Endothelial cell of umbilical vein (primary cell): Measurements from ENCODE around the gene C14orf180. TPM values are rescaled to one million over a fixed set of nuclear protein-coding genes. Genes with fewer than 3 reads are reported as not detected.

Source experiments
- BruUV-seq: library from RNA; stranded (reverse); fragments of 400-500 nt; replicated peaks from 2 replicates; lab custom pipeline; 2021; lab: Mats Ljungman, UMichigan
- CTCF ChIA-PET: fragments of 300-600, 350-600 bp; sonication (Branson Sonifier 250); formaldehyde crosslinking; loops from one replicate; lab custom pipeline; 2021; ENCODE audit warnings: antibody characterized with exemption, inconsistent platforms; lab: Charles Lee
- POLR2A ChIA-PET: fragments of 300-600, 350-600 bp; sonication (Branson Sonifier 250); formaldehyde crosslinking; loops from one replicate; lab custom pipeline; 2021; ENCODE audit warnings: antibody characterized with exemption, inconsistent platforms; lab: Charles Lee
- DNase-seq: peaks from one replicate; pipeline ENCODE4 v3.0.0-alpha.2; 2011; ENCODE audit warnings: low read depth, low spot score
- FAIRE-seq: peaks from 2 replicates; lab custom pipeline; 2011; peaks lifted over from hg19 to GRCh38; lab: Jason Lieb, UNC
- H2AFZ ChIP-seq: 2 replicates; pipeline ENCODE4 v1.6.0; 2012; ENCODE audit warnings: low read depth, low read length, control low read depth, inconsistent platforms
- H3K27ac ChIP-seq: 2 replicates; pipeline ENCODE4 v1.5.1; 2011; ENCODE audit warnings: low read depth, mild to moderate bottlenecking, control low read depth, low read length, moderate library complexity; ENCODE audit not compliant: insufficient read depth
- H3K27me3 ChIP-seq, 2 experiments: 2 replicates each; pipeline versions ENCODE4 v1.6.0 to v1.6.1; 2011; ENCODE audit warnings: low read length in 2 of 2, mixed read lengths in 1 of 2; ENCODE audit not compliant: control insufficient read depth in 2 of 2, insufficient read depth in 2 of 2
- H3K36me3 ChIP-seq, 2 experiments: 2 replicates in 1 of 2; 3 replicates in 1 of 2; pipeline ENCODE4 v1.5.1; 2011; ENCODE audit warnings: low read length in 2 of 2, mild to moderate bottlenecking in 1 of 2, moderate library complexity in 1 of 2; ENCODE audit not compliant: control insufficient read depth in 2 of 2, insufficient read depth in 2 of 2; ENCODE audit errors: extremely low read depth in 1 of 2
- H3K4me1 ChIP-seq: 3 replicates; pipeline ENCODE4 v1.5.1; 2011; ENCODE audit warnings: mild to moderate bottlenecking, low read length; ENCODE audit not compliant: control insufficient read depth, insufficient read depth; ENCODE audit errors: extremely low read depth
- H3K4me2 ChIP-seq: 2 replicates; pipeline ENCODE4 v1.6.1; 2011; ENCODE audit warnings: low read length, control low read depth, mixed read lengths; ENCODE audit not compliant: insufficient read depth
- H3K4me3 ChIP-seq, 3 experiments: fragments of 200-600 bp in 1 of 3; sonication (generic), shearing (Covaris generic) in 1 of 3; replicated peaks in 1 of 3; 2 replicates each; pipeline ENCODE4 v1.5.1; 2011 to 2016; ENCODE audit warnings: control low read depth in 3 of 3, low read length in 3 of 3, mild to moderate bottlenecking in 2 of 3, inconsistent platforms in 1 of 3, low read depth in 1 of 3, moderate library complexity in 1 of 3; ENCODE audit not compliant: insufficient read depth in 1 of 3
- H3K79me2 ChIP-seq: 2 replicates; pipeline ENCODE4 v1.6.0; 2012; ENCODE audit warnings: low read length, inconsistent platforms; ENCODE audit not compliant: control insufficient read depth, insufficient read depth
- H3K9ac ChIP-seq: replicated peaks from 2 replicates; pipeline ENCODE3; 2011; ENCODE audit warnings: low read length, control low read depth; ENCODE audit not compliant: insufficient read depth; ENCODE audit errors: extremely low read depth
- H3K9me1 ChIP-seq: replicated peaks from 3 replicates; pipeline ENCODE4 v1.6.0; 2011; ENCODE audit warnings: mild to moderate bottlenecking, low read length; ENCODE audit not compliant: control insufficient read depth, insufficient read depth; ENCODE audit errors: extremely low read depth
- H3K9me3 ChIP-seq: replicated peaks from 2 replicates; pipeline ENCODE4 v1.5.1; 2012; ENCODE audit warnings: low read length, inconsistent platforms; ENCODE audit not compliant: control insufficient read depth, insufficient read depth
- H4K20me1 ChIP-seq: replicated peaks from 2 replicates; pipeline ENCODE3; 2011; ENCODE audit warnings: mild to moderate bottlenecking, low read length; ENCODE audit not compliant: control insufficient read depth, insufficient read depth; ENCODE audit errors: extremely low read depth
- CTCF ChIP-seq, 2 donors: IDR thresholded peaks; 1 replicate in 1 of 2; 2 replicates in 1 of 2; pipeline ENCODE4 v1.5.1; 2011; ENCODE audit warnings: low read length in 2 of 2, mild to moderate bottlenecking in 2 of 2, moderate library complexity in 2 of 2, control low read depth in 1 of 2, inconsistent platforms in 1 of 2, low read depth in 1 of 2; ENCODE audit not compliant: insufficient read depth in 1 of 2; ENCODE audit errors: extremely low read depth in 1 of 2
- EZH2 ChIP-seq: IDR thresholded peaks from 2 replicates; pipeline ENCODE4 v1.6.1; 2012; ENCODE audit warnings: borderline replicate concordance, low read depth, mild to moderate bottlenecking, moderate library complexity, low read length, inconsistent platforms; ENCODE audit not compliant: severe bottlenecking
- FOS ChIP-seq: IDR thresholded peaks from 2 replicates; pipeline ENCODE4 v1.6.1; 2011; ENCODE audit warnings: mild to moderate bottlenecking, low read length, moderate library complexity, borderline replicate concordance; ENCODE audit not compliant: insufficient read depth
- GATA2 ChIP-seq: IDR thresholded peaks from 2 replicates; pipeline ENCODE4 v1.7.0; 2011; ENCODE audit warnings: low read depth, mild to moderate bottlenecking, moderate library complexity, mixed read lengths, low read length; ENCODE audit not compliant: insufficient read length, insufficient read depth
- JUN ChIP-seq: IDR thresholded peaks from 2 replicates; pipeline ENCODE4 v1.6.1; 2011; ENCODE audit warnings: borderline replicate concordance, low read depth; ENCODE audit not compliant: insufficient read length, insufficient read depth
- MYC ChIP-seq: IDR thresholded peaks from one replicate; pipeline ENCODE4 v1.6.1; 2011; ENCODE audit warnings: mild to moderate bottlenecking, low read depth, low read length
- POLR2A ChIP-seq: IDR thresholded peaks from 2 replicates; pipeline ENCODE4 v1.6.1; 2012; ENCODE audit warnings: low read depth, mild to moderate bottlenecking, control low read depth, low read length
- POLR2AphosphoS5 ChIP-seq: IDR thresholded peaks from 2 replicates; pipeline ENCODE4 v1.6.1; 2012; ENCODE audit warnings: low read depth, mild to moderate bottlenecking, control low read depth, low read length, moderate library complexity; ENCODE audit not compliant: insufficient read depth
- dilution Hi-C: fragments of 300-500 bp; cut with MboI; formaldehyde crosslinking; loops from one replicate; pipeline ENCODE4 v1.15.0; 2019; ENCODE audit warnings: low sequenced_read_pairs; ENCODE audit not compliant: extremely low pct_ligation_motif_present
- intact Hi-C: fragments of 100-400 bp; cut with micrococcal nuclease; formaldehyde crosslinking; loops from one replicate; pipeline ENCODE4 v1.10.0; 2022
- polyA plus RNA-seq, 4 experiments: library from polyadenylated mRNA; depleted of rRNA in 3 of 4; stranded (reverse) in 3 of 4; unstranded in 1 of 4; fragments of >200 nt; gene quantifications; 2 replicates each; pipeline versions ENCODE4 v1.2.1 to v1.2.3, GENCODE V29; 2011 to 2012; ENCODE audit warnings: missing spikeins in 1 of 4
- total RNA-seq: library from RNA; stranded (reverse); gene quantifications from 2 replicates; pipeline ENCODE4 v1.2.3, GENCODE V29; 2021
- TF ChIP-seq, protein P1 (sequence below): IDR thresholded peaks from 2 replicates; pipeline ENCODE4 v1.6.1; 2011; ENCODE audit not compliant: insufficient read depth, insufficient read length

The C14orf180 gene
- total and polyA plus RNA-seq, 2 donors (not counting 3 experiments of a cell fraction or from before 2014, with no cell fraction given), result not detected

GRCh38 chr14:104536942-104537612, 42.5 kb upstream of the C14orf180 start:
- no peak overlapping the region for H3K4me2 ChIP-seq
- TF ChIP-seq GATA2, result no peak
- no peak for TF ChIP-seq JUN
- H3K27me3 ChIP-seq, result peaks cover under 1 to 4% of the 10 kb centered on the region in 2 experiments
- DNase-seq, result no peak
- no peaks in the 10 kb centered on the region for H3K79me2 ChIP-seq
- no peaks in the 10 kb centered on the region for H3K9me3 ChIP-seq
- H3K9me1 ChIP-seq, result no peaks in the 10 kb centered on the region
- BruUV-seq, result no TSS peak
- H3K27ac ChIP-seq, result no peak overlapping the region
- ChIA-PET POLR2A (no interaction called here), CTCF (no interaction called here)
- no peaks in the 10 kb centered on the region for H3K4me1 ChIP-seq
- intact Hi-C loops, result no loop called here
- H4K20me1 ChIP-seq, result no peaks in the 10 kb centered on the region
- no peak overlapping the region for H2AFZ ChIP-seq
- no peaks in the 10 kb centered on the region for H3K36me3 ChIP-seq
- no peak overlapping the region for H3K4me3 ChIP-seq
- no peak for FAIRE-seq
- no peak overlapping the region for H3K9ac ChIP-seq
- dilution Hi-C loops, result no loop called here

DNA sequence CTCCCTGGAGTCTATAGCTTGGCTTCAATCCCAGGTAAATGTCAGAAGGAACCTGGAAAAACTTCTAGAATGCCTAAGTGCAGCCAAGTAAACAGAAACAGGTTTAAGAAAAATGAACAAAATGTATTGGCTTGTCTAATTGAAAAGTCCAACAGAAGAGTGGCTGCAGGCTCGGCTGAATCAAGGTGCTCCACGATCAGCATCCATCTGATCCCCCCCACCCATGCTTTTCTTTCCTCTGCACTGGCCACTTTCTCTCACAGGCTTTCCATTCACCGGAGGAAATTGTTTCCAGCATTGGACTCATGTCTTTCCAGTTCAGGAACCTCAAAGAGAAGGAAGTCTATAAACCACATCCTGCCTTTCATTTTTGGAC, 42.0 kb upstream of the C14orf180 start:
- intact Hi-C loops (no loop called here), dilution Hi-C loops (no loop called here)
- no peaks in the 10 kb centered on the region for H3K36me3 ChIP-seq
- no peaks in the 10 kb centered on the region for H3K9me3 ChIP-seq
- no peak for DNase-seq
- no peak for FAIRE-seq
- BruUV-seq, result no TSS peak
- H3K4me3 ChIP-seq, result no peak overlapping the region
- no peak overlapping the region for H3K27ac ChIP-seq
- no peak overlapping the region for H2AFZ ChIP-seq
- no peak overlapping the region for H3K4me2 ChIP-seq
- no peaks in the 10 kb centered on the region for H4K20me1 ChIP-seq
- H3K9ac ChIP-seq, result no peak overlapping the region
- H3K79me2 ChIP-seq, result no peaks in the 10 kb centered on the region
- no peaks in the 10 kb centered on the region for H3K4me1 ChIP-seq
- peaks cover 1 to 6% of the 10 kb centered on the region in 2 experiments for H3K27me3 ChIP-seq
- CTCF ChIA-PET, result no interaction called here
- TF ChIP-seq POLR2AphosphoS5 (no peak), JUN (no peak), MYC (no peak), FOS (no peak), POLR2A (no peak), EZH2 (no peak), CTCF (IDR thresholded peaks at IDR 0.05; ENCODE audit: extremely low read depth in 1 of 2, insufficient read depth in 1 of 2, low read depth in 1 of 2, low read length in 2 of 2) (no peak), GATA2 (no peak)
- TF ChIP-seq, protein P1, sequence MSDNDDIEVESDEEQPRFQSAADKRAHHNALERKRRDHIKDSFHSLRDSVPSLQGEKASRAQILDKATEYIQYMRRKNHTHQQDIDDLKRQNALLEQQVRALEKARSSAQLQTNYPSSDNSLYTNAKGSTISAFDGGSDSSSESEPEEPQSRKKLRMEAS, result no peak
- POLR2A ChIA-PET, result no interaction called here
- no peaks in the 10 kb centered on the region for H3K9me1 ChIP-seq
